K562 (cell line): ENCODE measurements around the gene PRRT2. TPM values are rescaled to one million over a fixed set of nuclear protein-coding genes. Genes with fewer than 3 reads are reported as not detected.

Source experiments
- ASH1L ChIP-seq: fragments of 450-650 bp; IDR thresholded peaks from 2 replicates; pipeline ENCODE4 v1.6.1; 2018; ENCODE audit warnings: borderline replicate concordance, mild to moderate bottlenecking, low read depth; ENCODE audit not compliant: partially characterized antibody
- E2F4 ChIP-seq: sonication (generic); formaldehyde crosslinking; IDR thresholded peaks from 2 replicates; pipeline ENCODE4 v1.8.0; 2022; ENCODE audit warnings: mild to moderate bottlenecking, low read depth, missing genetic modification reagents
- ETS2 ChIP-seq: IDR thresholded peaks from 2 replicates; pipeline ENCODE4 v1.6.1; 2016; ENCODE audit warnings: borderline replicate concordance, missing genetic modification characterization, mild to moderate bottlenecking, moderate library complexity, missing compliant biosample characterization; ENCODE audit not compliant: poor library complexity, severe bottlenecking
- GABPB1 ChIP-seq: sonication (generic); formaldehyde crosslinking; IDR thresholded peaks from 2 replicates; pipeline ENCODE4 v1.8.0; 2022; ENCODE audit warnings: mild to moderate bottlenecking, missing genetic modification reagents
- GMEB1 ChIP-seq: fragments of 250-450 bp; sonication (Bioruptor Pico); IDR thresholded peaks from 2 replicates; pipeline ENCODE4 v1.4.0; 2020; ENCODE audit warnings: mild to moderate bottlenecking
- JUND ChIP-seq, 2 experiments: IDR thresholded peaks; 2 replicates in 1 of 2; 3 replicates in 1 of 2; pipeline ENCODE4 v1.6.1; 2011; ENCODE audit warnings: borderline replicate concordance in 2 of 2, low read depth in 2 of 2, low read length in 2 of 2, improper control_type of control experiment in 1 of 2, missing biosample characterization in 1 of 2, missing genetic modification characterization in 1 of 2, missing genetic modification reagents in 1 of 2
- KLF1 ChIP-seq: fragments of 450-650 bp; IDR thresholded peaks from 2 replicates; pipeline ENCODE4 v1.6.1; 2016; ENCODE audit warnings: missing genetic modification characterization, missing compliant biosample characterization
- MLX ChIP-seq, 2 experiments: fragments of 450-650 bp in 1 of 2; sonication (generic) in 1 of 2; formaldehyde crosslinking; conservative IDR thresholded peaks; 2 replicates each; pipeline versions ENCODE4 v1.4.0 to v1.8.1; 2020 to 2022; ENCODE audit warnings: mild to moderate bottlenecking in 1 of 2, missing genetic modification reagents in 1 of 2
- NCOR1 ChIP-seq: fragments of 450-650 bp; IDR thresholded peaks from 2 replicates; pipeline ENCODE4 v1.6.1; 2016; ENCODE audit warnings: mild to moderate bottlenecking, moderate library complexity
- RNF219 ChIP-seq: fragments of 250-450 bp; sonication (Bioruptor Pico); IDR thresholded peaks from 2 replicates; pipeline ENCODE4 v1.5.0; 2022; ENCODE audit warnings: mild to moderate bottlenecking
- THAP12 ChIP-seq: fragments of 250-450 bp; sonication (Bioruptor Pico); IDR thresholded peaks from 2 replicates; pipeline ENCODE4 v1.9.0; 2021; ENCODE audit warnings: mild to moderate bottlenecking, inconsistent platforms
- ZFX ChIP-seq: sonication (generic); formaldehyde crosslinking; IDR thresholded peaks from 2 replicates; pipeline ENCODE4 v1.8.0; 2022; ENCODE audit warnings: mild to moderate bottlenecking, missing genetic modification reagents, moderate library complexity
- ZNF311 ChIP-seq: fragments of 250-450 bp; sonication (Bioruptor Pico); IDR thresholded peaks from 2 replicates; pipeline ENCODE4 v1.4.0; 2020; ENCODE audit warnings: mild to moderate bottlenecking, moderate library complexity
- polyA plus RNA-seq, 8 experiments: library from polyadenylated mRNA; depleted of rRNA in 4 of 8; stranded (reverse) in 5 of 8; unstranded in 3 of 8; fragments of >200 nt; fragmentation: Nextera tagmentation in 2 of 8; fragmentation: Illumina TruSeq in 1 of 8; extraction: Ambion mirVana in 2 of 8; extraction: Trizol in 1 of 8; gene quantifications; 2 replicates each; pipeline versions ENCODE4 v1.2.1 to v1.2.3, GENCODE V29; 2011 to 2014; ENCODE audit warnings: inconsistent platforms in 1 of 8, missing spikeins in 1 of 8
- total RNA-seq, 7 experiments: library from RNA; depleted of rRNA in 6 of 7; stranded (reverse); fragments of >200 nt in 6 of 7; fragmentation: Illumina TruSeq in 2 of 7; extraction: Trizol in 2 of 7; gene quantifications; 2 replicates each; pipeline versions ENCODE4 v1.2.1 to v1.2.3, GENCODE V29; 2011 to 2021; ENCODE audit warnings: low replicate concordance in 1 of 7

Gene PRRT2
- total and polyA plus RNA-seq, 9 of the 15 experiments (the other 6 are each of a cell fraction or from before 2014, with no cell fraction given) = 0.11 to 1.0 (median 0.42) TPM; not detected in 2

- peak; percentile 80 for TF ChIP-seq ZNF311
- peak; percentile 86 for TF ChIP-seq ZFX
- TF ChIP-seq KLF1 = 0 out of 2 replicates have a peak, but pooled peaks have one; percentile 62
- TF ChIP-seq THAP12 (CRISPR knock-in tag) = 0 out of 2 replicates have a peak, but pooled peaks have one; percentile 60
- peak; percentile 77 for TF ChIP-seq JUND (IDR thresholded peaks at IDR 0.05; ENCODE audit: borderline replicate concordance, low read depth, low read length)
- TF ChIP-seq JUND (tag; IDR thresholded peaks at IDR 0.05; ENCODE audit: borderline replicate concordance, low read depth, low read length) = peak; percentile 34; the same call in 1 of the 3 replicates
- peak; percentile 56; the same call in 1 of the 2 replicates for TF ChIP-seq NCOR1
- peak; percentile 85 for TF ChIP-seq GABPB1 (CRISPR knock-in tag)
- TF ChIP-seq RNF219 = no peak
- TF ChIP-seq MLX (CRISPR knock-in tag; conservative IDR thresholded peaks at IDR 0.05) = no peak
- no peak for TF ChIP-seq ETS2 (tag)
- TF ChIP-seq GMEB1 (CRISPR knock-in tag) = peak; percentile 84
- peak; percentile 23; the same call in 1 of the 2 replicates for TF ChIP-seq E2F4 (CRISPR knock-in tag)
- peak; percentile 57 for TF ChIP-seq ASH1L
Measured at GRCh38 chr16:29805232-29806098, 6.5 kb upstream of the PRRT2 start (continued).
